Panc1 (cell line): Measurements from ENCODE around the gene DNAAF5.

Experiments used
- CTCF ChIP-seq: fragments of 450-650 bp; IDR thresholded peaks from 2 replicates; pipeline ENCODE4 v1.5.1; 2017; ENCODE audit warnings: mild to moderate bottlenecking
- POLR2AphosphoS5 ChIP-seq: IDR thresholded peaks from 2 replicates; pipeline ENCODE4 v1.6.1; 2012; ENCODE audit warnings: mild to moderate bottlenecking, low read depth, low read length, moderate library complexity
- SIN3A ChIP-seq: IDR thresholded peaks from 2 replicates; pipeline ENCODE4 v1.6.1; 2012; ENCODE audit warnings: low read depth, mild to moderate bottlenecking, low read length, moderate library complexity, borderline replicate concordance; ENCODE audit not compliant: insufficient read depth
- TF ChIP-seq, protein P1 (sequence below), 2 experiments: IDR thresholded peaks; 2 replicates each; pipeline ENCODE4 v1.6.1; 2011 to 2012; ENCODE audit warnings: low read depth in 2 of 2, control low read depth in 1 of 2, low read length in 1 of 2, mild to moderate bottlenecking in 1 of 2, moderate library complexity in 1 of 2; ENCODE audit not compliant: insufficient read depth in 1 of 2

DNA sequence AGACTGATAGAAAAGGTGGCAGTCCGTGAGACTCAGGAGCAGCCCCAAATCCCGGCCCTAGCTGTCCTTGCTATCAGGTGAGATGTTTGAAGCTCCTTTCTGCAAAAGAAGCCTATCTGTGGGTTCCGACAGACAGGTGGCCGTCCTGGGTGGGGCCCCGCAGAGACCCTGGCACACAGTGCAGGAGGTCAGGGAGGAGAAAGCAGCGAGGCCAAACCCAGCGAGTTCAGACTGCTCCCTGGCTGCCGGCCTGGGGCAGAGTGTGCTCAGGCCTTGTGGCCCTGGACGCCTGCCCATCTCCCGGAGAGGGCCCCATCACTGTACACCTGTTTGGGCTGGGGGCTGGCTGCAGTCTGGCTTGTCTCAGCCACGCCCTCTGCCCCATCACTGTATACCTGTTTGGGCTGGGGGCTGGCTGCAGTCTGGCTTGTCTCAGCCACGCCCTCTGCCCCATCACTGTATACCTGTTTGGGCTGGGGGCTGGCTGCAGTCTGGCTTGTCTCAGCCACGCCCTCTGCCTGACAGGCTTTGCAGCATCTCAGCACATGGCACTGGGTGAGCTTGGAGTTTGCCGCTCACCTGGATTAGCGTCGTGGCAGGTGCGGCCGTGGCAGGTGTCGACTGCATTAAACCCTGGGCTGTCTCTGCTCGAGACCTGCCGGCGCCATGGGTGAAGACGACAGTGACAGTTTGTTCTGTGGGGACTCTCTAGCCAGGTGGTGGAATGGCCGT lies 12.4 kb downstream of the DNAAF5 start:
- TF ChIP-seq CTCF (no peak), POLR2AphosphoS5 (no peak), SIN3A (no peak)
- TF ChIP-seq, protein P1, sequence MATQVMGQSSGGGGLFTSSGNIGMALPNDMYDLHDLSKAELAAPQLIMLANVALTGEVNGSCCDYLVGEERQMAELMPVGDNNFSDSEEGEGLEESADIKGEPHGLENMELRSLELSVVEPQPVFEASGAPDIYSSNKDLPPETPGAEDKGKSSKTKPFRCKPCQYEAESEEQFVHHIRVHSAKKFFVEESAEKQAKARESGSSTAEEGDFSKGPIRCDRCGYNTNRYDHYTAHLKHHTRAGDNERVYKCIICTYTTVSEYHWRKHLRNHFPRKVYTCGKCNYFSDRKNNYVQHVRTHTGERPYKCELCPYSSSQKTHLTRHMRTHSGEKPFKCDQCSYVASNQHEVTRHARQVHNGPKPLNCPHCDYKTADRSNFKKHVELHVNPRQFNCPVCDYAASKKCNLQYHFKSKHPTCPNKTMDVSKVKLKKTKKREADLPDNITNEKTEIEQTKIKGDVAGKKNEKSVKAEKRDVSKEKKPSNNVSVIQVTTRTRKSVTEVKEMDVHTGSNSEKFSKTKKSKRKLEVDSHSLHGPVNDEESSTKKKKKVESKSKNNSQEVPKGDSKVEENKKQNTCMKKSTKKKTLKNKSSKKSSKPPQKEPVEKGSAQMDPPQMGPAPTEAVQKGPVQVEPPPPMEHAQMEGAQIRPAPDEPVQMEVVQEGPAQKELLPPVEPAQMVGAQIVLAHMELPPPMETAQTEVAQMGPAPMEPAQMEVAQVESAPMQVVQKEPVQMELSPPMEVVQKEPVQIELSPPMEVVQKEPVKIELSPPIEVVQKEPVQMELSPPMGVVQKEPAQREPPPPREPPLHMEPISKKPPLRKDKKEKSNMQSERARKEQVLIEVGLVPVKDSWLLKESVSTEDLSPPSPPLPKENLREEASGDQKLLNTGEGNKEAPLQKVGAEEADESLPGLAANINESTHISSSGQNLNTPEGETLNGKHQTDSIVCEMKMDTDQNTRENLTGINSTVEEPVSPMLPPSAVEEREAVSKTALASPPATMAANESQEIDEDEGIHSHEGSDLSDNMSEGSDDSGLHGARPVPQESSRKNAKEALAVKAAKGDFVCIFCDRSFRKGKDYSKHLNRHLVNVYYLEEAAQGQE (IDR thresholded peaks at IDR 0.05; ENCODE audit: insufficient read depth in 1 of 2, low read depth in 2 of 2, low read length in 1 of 2): no peak
